GM19452 (cell line): ENCODE data around the gene AASS.

Experiments
- ATAC-seq: cut with Tn5 transposase; IDR thresholded peaks from one replicate; pipeline ENCODE4 v1.9.1; 2021; ENCODE audit not compliant: unreplicated experiment

Gene AASS

DNA sequence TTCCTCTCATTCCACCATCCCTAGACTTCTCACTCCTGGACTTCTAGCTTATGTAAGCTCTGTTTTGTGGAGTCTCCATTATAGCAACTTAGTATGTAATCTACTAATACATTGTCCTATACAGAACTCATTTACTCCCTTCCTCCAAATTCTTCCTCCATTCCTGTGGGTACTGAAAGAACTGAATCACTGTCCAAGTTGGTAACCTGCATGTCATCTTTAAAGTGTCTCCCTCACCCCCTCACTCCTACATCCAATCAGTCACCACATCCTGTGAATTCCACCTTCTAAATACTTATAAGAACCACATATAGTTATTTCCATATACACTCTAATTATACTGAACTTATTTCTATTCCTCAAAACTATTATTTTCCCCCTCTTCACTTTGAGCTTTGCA is 20.3 kb downstream of the AASS start:
- ATAC-seq: no peak

DNA sequence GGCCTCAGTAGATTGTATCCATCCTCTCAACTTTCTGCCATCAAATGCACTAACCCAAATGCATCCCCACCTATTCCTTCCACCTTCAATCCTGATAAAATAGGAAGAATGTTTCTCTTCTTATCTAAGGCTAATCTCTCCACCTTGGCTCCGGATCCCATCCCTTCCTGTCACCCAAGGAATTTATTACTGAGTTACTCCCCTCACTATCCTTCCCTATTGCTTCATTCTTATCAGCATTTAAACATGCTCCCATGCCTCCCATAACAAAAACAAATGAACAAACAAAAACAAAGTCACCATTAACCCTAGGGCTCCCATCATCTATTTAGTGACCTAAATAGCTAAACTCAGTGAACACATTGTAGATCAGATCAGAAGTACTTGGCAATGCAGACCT is 25.3 kb downstream of the AASS start:
- no peak for ATAC-seq

DNA sequence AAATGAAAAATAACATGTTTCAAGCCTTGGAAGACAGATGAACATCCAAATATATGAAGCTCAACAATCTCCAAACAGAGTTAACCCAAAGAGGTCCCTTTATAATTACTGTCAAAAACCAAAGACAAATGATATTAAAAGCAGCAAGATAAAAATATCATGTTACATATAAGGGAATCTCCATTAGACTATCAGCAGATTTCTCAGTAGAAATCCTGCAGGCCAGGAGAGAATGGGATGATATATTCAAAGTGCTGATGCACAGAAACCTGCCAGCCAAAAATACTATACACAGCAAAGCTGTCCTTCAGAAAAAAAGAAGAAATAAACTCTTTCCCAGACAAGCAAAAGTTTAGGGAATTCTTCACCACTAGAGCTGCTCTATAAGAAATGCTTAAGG is 41.0 kb downstream of the AASS start:
- no peak for ATAC-seq

DNA sequence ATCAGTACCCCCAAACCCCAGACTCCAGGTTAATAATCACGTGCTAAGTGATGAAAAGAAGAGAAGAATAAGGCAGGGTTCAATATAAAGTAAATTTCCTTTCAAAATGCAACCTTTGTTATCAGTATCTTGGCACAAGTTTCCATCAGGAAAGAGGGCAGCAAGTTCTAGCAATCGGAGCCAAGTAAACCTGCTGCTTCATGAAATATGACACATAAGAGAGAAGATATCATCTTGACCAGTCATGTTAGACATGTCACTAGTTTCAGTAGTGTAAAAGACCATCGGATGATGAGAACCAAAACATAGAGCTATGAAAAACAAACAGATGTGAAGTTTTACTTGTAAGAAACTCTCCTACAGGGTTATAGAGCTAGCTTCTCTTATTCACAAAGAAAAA is 44.0 kb downstream of the AASS start:
- ATAC-seq: no peak

DNA sequence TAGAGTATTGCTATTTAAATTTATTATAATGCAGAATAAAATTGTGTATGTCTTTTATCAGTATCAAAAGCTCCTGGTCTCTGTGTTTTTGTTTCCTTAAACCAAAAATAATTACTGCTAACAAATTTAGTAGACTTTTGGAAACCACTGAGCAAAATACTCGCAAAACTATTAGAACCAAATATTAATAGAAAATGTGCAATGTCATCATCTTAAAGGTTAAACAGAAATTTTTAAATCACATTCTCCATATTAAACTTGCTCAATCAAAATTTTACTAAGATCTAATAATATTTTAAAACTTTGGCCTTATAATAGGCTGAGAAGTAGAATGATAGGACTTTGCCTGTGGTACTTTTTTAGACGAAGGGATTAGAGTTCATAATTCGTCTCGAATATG is 48.4 kb downstream of the AASS start:
- ATAC-seq: no peak

DNA sequence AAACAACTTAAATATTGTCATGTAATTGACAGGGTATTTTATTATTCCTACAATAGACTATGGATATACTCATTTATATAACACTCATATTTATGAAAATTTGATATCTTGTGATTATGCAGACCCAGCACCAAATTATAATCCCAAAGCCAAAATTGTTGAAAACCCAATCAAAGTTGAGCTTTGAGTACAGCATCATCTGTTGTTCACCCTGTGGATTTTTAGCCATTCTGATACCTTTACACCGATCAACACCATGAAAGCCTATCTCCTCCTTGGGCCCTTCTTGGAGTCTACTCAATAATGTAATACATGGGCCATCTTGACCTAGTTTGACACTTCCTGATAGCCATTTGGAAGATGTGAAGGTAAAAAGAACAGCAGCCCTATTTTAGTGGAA is 49.5 kb downstream of the AASS start:
- no peak for ATAC-seq

DNA sequence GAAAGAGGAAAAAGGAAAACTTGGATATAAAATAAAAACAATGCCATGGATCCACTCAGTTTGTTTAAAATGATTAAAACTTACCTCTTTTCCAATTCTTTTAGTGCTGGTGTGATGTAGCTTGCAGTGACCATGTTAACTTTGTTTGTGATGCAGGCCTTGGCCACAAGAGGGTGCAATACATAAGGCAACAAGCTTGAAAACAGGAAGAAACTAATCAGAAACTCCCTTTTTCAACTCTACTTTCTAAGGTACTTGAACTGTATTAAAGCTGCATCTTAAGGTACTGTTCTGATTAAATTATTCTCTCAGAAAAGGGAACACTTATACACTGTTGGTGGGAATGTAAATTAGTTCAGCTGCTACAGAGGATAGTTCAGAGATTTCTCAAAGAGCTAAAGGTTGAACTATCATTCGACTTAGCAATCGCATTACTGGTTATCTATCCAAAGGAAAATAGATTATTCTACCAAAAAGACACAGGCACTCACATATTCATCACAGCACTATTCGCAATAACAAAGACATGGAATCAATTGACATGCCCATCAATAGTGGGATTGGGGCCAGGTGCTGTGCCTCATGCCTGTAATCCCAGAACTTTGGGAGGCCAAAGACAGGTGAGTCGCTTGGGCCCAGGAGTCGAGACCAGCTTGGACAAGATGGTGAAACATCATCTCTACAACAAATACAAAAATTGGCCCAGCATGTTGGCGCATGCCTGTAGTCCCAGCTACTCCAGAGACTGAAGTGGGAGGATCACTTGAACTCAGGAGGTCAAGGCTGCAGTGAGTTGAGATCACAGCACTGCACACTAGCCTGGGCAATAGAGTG is 50.9 kb downstream of the AASS start:
- peak; percentile 94 for ATAC-seq

DNA sequence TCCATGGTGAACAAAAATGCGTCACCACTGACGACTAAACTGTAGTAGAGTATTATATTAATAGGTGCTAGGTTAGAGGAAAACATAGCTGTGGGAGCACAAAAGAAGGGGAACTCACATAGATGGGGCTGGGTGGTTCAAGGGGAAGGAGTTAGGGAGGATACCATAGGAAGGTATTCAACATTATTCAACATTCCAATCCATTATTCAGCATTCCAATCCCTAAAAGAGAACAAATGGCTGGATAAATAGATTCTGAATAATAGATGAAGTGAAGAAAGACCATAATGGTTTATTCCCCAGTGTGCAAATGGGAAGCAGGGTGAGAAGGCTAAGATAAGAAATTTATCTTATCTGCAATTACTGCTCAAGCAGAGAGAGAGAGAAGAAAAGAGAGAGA is 61.4 kb downstream of the AASS start:
- ATAC-seq: no peak

DNA sequence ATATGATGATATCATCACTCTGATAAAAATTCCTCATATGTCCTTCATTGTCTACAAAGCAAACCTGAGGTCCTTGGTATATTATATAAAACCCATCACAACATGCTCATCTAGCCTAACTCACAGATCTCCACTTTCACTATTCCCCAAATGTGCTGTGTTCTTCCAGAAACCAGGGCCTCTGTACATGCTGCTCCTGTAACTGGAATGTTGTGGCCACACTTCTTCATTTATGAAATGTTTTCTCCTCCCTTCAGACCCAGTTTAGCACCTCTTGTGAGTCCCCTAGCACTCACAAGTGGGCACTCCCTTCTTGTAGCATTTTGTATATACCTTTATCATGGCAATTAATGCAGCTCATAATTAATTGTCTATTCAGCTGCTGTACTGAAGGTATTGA is 61.9 kb downstream of the AASS start:
- ATAC-seq: no peak

DNA sequence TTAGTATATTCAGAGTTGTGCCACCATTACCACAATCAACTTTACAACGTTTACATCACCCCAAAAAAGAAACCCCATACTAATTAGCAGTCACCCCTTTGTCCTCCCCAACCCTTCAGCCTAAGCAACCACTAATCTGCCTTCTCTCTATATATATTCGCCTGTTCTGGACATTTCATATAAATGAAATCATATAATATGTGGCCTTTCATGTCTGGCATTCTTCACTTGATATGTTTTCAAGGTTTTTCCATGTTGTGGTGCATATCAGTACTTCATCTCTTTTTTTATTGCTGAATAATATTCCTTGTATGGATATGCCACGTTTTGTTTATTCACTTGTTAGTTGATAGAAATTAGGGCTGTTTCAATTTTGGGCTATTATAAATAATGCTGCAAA is 70.4 kb downstream of the AASS start:
- ATAC-seq: no peak

DNA sequence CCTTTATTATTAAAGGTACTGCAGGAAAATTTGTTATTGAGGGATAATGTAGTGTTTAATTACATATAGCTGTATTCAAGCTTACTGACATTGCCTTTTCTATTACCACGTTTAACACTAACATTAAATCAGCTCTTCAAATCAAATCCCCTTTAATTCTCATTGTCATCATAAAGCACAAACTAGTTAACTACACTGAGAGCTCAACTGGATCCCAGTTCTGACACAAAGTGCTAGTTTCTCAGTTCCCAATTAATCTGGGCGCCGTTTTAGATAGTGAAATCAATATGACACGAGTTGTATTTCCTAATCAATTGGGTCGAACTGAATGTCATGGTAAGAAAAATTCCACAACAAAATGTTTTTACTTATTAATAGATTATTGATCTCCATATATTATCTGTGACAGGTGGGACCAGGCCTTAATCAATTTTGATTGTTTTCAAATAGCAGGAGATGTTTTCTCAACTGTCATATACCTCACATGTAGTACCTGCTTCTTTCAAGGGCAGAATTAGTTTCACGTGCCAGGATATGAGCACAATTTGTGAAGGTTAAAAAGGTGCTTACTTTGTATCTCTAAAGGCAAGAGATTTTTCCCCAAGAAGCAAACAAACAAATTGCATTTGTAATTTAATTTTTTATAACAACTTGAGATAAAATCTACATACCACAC is 71.0 kb downstream of the AASS start:
- ATAC-seq: no peak

DNA sequence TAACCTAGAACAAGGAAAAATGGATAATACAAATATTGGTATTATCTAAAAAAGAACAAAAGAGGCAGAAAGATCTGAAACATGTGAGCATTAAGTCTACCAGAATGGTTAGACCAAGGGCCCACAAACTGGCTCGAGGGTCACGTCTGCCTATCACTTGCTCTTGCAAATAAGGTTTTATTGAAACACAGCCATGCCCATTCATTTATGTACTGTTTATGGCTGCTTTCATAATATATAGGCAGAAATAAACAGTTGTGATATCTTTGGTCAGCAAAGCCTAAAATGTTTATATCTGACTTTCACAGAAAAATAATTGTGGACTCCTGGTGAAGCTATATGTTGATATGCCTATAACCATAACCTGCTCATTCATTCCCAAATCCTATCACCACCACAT is 71.8 kb downstream of the AASS start:
- no peak for ATAC-seq

DNA sequence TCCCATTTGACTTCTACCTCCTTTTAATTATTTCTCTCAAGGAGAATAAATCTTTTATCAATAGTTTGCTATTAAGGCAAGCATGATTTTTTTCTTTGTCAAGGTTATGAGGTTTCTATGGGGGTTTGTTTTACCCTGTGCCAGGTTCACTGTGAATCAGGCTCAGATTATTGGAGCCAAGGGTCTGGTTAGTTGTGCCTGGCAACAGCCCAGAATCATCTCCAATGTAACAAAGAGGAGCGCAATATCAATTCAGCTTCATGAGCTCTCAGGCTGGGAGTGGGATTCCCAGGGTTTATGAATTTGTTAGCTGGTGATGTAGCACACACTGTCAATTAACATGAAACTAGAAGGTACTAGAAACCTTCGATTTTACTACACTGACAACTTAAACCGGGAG is 73.2 kb downstream of the AASS start:
- no peak for ATAC-seq

DNA sequence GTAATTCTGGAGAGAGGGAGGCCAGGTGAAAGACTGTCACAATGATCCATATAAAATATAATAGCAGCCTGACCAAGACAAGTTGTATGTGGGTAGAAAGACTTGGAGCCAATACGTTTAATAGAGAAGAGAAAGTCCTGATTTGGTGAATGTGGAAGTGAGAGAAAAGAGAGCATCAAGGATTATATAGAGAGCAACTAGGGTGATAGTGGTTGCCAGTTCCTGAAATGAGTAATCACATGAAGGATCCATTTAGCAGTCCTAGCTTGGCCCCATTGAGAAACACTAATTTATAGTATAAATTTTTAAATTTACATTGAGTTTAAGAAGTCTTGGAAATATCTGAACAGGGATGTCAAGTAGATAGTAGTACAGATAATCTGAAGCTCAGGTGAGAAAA is 74.0 kb downstream of the AASS start:
- ATAC-seq: no peak

DNA sequence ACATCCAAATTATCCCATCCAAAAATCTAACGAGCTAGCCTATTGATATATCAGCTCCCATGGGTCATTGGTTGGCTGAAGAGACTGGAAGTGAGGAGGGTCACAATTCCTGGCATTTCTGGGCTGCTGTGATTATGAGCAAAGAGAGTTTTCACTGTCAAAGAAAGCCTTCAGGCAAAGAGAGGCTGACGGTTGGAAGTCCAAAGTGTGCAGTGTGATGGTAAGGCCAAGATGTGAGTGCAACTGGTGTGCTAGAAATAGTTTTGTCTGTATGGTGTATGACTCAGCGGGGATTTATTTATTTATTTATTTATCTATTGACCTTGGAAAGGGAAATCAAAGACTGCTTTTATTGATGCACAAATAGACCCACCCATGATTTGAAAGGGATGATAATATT is 75.0 kb downstream of the AASS start:
- no peak for ATAC-seq

DNA sequence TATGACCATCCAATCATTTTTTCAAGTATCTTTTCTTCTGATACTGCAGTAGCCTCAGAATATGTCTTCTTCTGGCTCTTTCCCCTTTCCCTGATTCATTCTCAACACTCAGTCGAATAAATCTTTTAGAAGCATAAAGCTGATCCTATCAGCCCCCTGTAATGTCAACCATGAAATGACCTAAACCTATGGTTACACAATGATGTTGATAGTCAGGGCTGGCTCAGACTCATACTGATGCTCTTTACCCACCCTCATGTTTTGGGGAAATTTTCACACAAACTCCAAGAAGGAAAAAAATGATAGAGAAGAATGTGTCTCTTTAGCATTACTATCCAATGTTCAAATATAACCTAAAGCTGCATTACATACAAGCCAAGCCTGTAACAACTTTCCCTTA is 76.0 kb downstream of the AASS start:
- ATAC-seq: no peak

DNA sequence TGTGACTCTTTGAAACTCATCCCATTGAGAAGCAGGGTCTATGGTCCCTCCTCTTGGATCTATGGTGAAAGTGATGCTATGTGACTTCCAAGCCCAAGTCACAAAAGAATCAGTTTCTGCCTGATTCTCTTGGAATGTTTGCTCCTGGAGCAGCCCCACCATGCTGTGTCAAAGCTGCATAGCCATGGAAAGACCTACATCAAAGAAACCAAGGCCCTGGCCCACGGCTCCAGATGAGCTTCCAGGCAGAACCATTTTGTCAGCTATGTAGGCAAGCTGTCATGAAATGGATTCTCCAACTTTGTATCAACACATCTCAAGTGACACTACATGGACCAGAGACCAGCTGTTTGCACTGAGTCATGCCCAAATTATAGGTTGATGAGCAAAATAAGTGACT is 77.0 kb downstream of the AASS start:
- ATAC-seq: no peak

DNA sequence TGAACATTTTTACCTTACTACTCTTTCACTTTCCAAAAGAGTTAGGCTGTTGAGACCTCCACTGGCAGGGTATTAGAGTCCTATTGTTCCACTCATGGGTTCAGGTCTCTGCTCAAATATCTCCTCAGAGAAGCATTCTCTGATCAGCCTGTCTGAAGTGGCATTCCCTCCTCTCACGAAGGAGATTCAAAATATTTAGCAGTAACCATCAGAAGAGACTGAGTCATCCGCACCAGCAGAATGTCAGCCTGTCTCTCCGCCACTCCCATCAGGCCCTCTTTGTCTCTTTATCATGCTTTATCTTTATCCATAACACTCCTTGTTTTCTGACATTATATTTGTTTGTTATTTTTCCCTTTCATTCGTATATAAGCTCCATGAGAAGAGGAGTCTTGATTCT is 79.1 kb downstream of the AASS start:
- ATAC-seq: no peak

DNA sequence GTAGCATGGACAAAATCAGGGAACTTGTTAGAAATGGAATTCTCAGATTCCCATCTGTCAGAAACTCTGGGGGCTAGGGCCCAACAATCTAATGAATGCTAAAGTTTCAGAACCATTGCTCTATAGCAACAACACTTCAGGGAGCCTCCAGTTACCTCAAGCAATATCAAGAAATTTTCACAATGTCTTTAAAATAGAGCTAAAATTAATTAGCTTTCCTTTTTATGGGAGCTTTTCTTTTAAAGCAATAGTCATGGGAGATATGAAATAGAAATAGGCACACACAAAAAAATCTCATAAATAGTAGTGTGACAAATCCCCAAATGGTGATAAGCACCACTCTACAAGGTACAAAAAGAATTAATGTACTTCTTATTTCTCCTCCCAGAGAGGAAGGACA is 80.9 kb downstream of the AASS start:
- no peak for ATAC-seq

DNA sequence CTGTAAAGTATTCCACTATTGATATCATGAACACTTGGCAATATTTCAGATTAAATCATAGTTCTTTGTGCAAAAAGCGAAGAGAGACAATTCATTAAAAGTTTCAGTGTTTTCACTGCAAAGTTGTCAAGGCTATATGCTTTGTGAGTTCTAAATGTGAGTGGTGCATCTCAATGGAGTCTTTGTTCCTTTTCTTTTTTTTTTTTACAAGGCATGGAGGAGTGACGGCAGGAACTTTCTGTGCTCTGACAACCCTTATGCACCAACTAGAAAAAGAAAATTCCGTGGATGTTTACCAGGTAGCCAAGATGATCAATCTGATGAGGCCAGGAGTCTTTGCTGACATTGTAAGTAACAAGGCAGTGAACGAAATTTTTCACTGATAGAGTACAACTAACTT is 84.5 kb downstream of the AASS start:
- ATAC-seq: no peak

DNA sequence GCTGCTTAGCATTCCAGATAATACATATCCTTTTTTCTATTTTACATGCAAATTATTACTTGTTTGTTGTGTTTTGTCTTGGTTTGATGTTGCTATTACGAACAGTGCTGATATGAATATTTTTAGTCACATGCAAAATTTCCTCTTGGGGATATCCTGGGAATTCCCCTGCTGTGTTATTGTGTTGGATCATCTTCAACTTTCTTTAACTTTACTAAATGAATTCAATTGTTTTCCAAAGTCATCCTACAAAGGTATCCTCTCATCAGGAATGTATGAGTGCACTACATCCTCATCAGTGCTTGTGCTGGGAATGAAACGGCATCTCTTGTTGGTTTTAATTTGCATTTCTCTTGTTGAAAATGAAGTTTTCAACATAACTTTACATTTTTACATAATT is 87.1 kb downstream of the AASS start:
- ATAC-seq: no peak

DNA sequence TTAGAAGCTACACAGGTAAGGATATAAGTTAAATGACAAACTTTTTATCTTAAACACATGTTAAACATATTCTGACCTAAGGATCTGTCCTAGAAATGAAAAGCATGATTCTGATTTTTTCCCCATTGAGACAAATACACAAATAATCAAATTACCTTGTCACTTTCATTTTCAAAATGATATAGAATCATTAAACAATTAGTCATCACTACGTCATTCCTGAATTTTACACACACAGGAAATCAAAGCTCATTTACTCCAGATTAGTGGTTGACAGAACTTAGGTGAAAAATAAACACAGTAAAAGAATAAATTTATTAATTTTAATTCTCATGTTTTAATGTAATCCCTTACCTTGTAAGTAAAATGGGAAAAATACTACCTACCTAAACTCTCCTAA is 89.0 kb downstream of the AASS start:
- no peak for ATAC-seq

DNA sequence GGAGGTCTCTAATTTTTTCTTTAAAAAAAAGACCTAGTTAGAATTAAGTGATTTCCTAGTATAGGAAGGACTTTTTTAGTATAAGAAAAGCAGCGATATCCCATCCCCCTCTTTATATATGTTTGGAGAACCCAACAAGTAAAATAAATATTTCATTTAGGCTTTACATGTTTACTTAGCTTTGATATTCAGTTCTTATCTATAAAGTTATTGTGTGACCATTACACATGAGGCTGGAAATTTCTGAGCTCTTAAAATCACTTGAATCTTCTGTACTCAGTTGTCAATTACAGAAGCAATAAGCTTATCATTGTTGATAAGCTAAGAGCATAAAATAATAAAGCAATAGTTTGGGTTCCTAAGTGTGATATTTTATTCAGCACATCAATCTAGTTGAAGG is 89.7 kb downstream of the AASS start:
- ATAC-seq: no peak
